NCI-H2196 treated with DMSO at 0.1 percent for 48 hours (cell line): ENCODE data around the gene MAN1A1.

Source experiments
- DNase-seq: peaks from one replicate; lab custom pipeline; 2025; ENCODE audit not compliant: unreplicated experiment; lab: John Stamatoyannopoulos, UW

The MAN1A1 gene

DNA sequence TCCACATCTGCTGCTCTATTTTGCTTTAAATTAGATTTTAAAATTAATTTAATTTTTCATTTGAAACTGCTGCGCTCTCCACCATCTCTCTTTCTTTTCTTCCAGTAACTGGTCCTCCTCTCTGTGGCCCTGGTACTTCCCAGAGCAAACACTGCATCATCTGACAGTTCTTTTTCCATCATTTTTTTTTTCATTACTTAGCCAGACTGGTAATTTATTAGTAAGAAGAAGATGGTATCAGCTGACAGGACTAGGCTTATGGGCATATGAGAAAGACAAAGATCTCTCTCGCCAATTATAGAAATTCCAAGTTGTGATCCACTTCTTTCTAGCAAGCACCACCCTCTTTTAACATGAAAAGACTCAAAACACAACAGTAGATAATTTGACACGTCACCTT lies 197.4 kb downstream of the MAN1A1 start:
- DNase-seq: no peak

DNA sequence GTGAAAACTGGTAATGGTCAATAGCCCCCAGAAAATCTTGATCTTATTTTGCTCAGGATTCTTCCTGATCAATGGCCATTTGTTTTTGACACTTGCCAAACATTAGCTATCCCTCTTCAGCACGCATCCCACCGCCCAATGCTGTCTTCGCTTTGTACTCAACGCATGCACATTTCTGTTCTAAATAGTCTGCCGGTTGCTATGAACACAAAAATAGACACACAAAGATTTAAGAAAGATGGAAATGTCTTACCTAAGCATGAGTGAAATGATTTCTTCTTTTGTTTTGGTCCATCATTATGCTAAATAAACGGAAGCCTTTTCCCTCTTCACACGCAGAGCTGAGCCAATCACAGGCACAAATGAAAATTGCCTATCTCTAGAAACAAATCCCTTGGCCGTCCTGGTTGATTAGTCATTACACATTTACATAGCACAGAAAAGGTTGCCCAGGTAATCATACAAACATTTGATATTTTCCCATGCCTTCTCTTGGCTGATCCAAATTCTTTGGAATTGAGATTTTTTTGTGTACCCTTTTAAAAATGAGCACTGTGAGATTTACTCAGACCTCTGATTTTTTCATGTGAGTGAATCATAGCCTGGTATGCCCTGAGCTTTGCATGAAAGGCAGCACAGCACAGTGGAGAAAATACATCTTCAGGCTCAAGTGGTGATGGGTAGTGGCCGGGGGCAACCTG lies 200.6 kb downstream of the MAN1A1 start:
- no peak for DNase-seq

DNA sequence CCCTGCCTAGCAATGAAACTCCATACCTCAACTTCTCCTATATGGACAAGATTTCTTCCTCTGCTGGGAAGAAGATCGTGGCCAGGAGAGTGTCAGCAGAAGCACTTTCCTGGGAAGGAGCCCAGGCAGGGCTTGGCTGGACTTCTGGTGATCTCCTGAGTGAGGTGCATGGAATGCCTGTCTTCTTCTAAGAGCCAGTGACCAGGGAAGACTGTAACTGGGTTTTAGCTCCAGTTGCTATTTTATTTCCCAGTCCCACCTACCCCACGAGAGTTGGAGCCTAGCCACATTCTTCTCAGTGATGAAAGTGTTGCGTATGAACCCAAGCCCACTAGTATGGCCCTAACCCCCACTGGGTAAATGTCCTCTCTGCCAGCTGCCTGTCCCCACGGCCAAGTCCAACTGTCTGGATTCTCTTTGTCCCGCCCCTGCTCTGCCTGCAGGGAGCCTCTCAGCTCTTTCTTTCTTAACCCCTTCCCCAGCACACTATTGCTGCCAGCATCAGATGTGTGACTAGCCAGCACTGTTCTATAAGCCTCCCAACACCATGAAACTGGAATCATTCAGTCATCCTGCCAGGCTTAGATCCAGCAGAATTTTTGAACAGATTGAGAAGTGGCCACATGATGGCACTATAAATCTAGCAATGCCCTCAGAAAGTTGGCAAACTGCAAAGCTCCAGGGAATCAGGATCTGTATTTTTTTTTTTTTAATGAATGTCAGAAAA lies 201.3 kb downstream of the MAN1A1 start:
- DNase-seq: no peak

DNA sequence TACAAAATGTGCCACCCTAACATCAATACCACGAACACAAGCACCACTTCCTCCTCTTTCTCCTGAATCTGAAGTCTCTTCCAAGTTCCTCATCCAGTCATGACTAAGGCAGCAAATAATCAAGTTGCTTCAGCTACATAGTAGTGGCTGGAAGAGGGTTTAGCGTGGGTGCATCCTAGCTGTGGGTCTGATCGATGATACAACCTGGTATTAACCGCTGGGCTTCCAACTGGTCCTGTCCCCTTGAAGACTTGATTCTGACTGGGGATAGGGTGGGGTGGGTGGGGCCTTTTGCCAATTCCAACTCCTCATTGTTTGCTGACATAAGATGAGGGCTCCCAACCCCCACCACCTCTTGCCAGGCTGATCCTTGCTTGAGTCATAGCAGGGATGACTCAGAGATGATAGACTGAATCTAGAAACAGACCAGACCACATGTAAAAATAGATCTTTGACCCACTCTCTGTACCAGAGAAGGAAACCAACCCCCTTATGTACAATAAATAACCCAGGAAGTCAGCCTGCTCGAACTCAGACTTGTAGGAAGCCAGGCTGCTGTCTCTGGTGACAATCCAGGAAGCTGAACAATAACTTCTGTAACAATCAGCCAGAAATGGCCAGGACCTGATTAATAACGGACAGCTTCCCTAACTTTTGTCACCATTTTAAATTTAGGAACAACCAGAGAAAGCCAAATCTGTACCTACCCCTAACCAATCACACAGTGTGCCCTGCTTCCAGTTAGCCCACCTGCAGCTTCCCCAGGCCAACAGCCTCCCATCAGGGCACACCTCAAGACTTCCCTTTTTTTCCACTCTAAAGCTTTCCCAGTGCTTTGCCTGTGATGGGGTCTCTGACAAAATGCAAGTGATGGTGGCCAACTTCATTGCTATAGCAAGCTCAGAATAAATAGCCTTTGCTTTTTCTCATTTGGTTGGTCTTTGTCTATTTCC lies 202.2 kb downstream of the MAN1A1 start:
- DNase-seq: no peak

DNA sequence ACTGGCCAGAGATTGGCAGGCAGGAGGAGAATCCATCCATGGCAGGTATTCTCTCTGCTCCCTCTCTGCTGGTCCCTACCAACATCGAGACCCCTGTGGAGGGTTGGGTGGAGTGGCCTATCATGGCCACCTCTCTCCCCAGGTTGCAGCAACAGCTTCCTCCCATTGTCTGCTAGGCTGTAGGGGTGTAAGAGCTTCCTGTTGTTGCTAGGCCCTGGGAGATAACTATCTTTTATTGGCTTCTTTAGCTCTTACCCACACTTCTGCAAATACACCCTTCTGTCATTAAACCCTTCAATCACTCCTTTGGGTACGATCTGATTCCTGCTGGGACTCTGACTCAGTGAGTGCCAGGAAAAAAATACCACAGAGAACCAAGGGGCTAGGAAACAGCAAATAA lies 204.4 kb downstream of the MAN1A1 start:
- DNase-seq: no peak

DNA sequence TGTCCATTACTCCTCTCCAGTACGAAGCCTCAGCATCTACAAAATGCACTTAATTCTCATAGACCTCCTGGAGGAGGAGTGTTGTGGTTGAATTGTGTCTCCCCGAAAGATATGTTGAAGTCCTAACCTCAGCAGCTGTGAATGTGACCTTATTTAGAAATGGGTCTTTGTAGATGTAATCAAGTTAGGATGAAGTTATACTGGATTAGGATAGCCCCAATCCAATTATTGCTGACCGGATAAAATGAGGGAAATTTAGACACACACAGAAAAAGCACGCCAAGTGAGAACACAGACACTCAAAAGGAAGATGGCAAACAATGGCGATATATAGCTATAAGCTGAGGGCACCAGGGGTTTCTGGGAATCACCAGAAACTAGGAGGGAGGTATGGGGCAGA lies 206.9 kb downstream of the MAN1A1 start:
- no peak for DNase-seq

DNA sequence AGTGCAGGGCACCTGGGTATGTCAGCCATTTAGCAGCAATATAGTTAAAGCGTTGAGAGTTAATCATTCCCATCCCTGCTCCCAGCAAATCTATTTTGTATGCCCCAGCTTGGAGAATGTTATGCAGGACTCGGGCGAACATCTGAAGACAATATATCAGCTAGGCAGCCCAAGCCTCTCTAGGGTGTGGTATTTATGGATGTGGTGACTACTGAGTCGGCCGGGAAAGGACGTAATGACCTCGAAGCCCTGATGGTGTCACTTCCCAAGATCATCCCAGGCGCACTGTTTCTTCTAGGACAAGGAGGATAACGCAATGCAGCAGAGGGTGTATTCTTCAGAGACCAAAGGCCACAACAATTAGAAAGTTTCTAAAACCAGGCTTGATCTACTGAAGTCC lies 207.5 kb downstream of the MAN1A1 start:
- no peak for DNase-seq

DNA sequence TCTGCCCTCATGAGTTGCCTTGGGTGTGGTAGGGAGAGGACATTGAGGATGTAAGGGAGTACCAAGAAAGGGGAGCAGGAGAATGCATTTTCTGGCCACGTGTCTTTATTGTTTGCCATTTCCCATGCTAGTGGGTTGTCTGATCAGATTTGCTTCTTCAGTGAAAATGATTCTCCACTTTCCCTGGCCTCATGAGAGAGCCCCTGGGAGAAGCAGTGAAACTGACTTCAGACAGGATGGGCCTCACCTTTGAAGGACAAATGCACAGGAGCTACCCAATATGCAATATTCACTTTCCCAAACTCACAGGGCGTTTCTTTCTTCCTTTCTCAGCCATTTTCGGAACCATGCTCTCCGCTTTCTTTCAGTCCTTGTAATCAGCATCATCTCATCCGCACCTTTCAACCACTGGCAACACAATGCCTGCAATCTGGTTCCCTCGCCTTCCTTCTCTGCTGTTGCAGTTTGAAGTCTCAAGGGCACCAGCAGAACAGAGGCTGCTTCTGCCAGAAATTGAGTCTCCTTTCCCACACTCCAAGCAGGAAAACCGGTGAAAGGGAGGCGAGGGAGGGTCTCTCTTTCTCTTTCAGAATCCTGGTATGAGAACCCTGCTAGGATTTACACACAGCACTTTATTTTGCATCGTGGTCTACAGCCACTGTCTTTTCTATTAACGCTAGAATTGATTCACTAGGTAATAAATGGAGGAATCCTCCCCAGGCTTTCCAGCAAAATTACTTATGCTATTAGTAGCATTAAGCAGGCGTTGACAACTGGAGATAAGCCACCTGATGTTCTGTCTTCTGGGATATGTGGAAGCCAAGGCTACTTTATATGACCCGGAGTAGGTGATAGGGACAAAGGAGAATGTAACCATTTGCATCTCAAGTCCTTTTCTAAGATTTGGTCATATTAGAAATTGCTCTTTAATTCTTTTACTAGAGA lies 209.1 kb downstream of the MAN1A1 start:
- DNase-seq: no peak

DNA sequence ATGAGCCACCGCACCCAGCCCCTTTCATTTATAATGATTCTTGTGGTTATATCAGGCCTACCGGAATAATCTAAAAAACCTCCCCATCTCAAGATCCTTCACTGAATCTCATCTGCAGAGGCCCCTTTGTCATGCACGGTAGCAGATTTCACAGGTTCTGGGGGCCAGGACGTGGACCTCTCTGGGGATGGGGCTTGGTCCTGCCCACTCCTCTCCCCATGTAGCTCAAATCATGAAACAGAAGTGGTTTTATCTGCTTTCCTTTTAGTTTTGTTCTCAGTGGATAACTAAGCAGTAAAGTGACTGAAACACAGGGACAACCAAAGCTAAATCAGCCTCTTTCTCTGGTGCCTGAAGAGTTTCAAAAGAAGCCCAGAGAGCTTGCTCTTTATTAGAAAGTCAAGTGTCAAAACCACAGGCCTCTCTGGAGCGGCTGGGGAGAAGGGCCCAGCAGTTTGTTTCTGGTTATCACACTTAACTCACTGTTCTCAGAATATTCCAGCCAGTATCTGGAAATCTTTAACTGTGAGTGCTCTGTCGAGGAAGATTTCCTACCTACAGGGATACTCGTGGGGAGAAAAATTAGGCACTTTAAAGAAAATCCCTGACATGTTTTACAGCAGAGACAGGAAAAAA lies 210.5 kb downstream of the MAN1A1 start:
- DNase-seq: no peak

DNA sequence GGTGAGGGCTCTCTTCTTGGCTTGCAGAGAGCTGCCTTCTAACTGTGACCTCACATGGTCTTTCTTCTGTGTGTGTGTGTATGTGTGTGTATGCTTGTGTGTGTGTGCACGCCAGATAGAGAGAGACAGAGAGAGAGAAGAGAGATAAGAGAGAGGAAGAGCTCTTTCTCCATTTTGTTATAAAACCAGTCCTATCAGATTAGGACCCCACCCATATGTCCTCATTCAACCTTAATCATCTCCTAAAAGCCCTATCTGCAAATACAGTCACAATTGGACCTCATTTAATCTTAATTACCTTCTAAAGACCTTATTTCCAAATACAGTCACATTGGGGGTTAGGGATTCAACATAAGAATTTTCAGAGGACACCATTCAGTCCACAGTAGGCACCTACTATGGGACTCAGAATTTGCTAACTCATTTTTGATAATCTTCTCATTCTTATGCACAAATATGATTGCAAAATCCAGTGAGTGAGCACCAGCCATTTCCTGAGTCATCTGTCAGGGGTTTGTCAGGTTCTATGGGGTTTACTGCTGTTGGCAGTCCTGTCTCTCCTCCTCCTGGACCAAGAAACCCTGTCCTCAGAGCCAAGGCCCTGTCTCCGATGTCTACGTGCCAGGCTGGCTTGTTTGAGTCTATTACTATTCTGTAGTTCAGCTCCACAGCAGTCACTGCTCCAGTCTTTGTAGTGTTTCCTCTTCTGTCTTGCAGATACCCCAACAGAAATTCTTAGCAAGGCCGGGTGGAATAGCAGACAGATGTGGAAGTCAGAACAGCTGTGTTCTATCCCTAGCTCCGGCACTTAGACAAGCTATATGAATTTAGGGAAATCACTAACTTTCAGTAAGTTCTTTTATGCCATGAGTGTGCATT lies 212.1 kb downstream of the MAN1A1 start:
- no peak for DNase-seq

DNA sequence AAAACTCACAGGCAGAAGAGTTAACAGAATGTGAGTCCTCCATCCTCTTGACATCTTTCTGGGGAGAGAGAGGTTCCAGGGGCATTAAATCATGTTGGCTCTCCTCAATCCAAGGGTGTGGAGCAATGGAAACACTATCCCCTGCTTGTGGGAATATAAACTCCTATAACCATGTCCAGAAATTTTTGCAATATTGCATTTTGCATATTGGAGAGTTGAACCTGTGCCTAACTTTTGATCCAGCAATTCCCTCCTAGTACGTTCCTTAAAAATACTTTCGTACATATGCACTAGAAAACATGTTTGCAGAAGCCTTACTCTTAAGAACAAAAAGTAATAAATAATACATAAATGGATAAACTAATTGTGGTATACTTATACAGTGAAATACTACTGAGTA lies 214.8 kb downstream of the MAN1A1 start:
- DNase-seq: no peak

DNA sequence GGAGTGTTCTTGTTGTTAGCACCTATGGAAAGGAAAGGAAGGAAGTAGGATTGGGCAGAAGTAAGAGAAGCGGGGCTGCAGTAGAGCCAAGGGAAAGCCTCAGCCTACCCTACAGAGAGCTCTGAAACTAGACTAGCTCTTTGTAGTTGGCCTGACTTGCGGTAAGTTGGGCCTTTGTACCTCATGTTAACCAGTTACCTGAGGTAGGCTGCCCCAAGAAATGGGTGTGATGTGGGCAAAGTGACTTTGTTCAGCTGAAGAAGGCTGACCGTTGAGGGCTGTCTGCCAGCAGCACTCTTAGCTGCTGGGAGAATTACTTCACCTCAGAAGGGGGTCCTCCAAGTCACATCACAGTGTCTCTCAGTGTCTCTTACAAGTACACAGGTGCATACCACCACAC lies 216.2 kb downstream of the MAN1A1 start:
- no peak for DNase-seq

DNA sequence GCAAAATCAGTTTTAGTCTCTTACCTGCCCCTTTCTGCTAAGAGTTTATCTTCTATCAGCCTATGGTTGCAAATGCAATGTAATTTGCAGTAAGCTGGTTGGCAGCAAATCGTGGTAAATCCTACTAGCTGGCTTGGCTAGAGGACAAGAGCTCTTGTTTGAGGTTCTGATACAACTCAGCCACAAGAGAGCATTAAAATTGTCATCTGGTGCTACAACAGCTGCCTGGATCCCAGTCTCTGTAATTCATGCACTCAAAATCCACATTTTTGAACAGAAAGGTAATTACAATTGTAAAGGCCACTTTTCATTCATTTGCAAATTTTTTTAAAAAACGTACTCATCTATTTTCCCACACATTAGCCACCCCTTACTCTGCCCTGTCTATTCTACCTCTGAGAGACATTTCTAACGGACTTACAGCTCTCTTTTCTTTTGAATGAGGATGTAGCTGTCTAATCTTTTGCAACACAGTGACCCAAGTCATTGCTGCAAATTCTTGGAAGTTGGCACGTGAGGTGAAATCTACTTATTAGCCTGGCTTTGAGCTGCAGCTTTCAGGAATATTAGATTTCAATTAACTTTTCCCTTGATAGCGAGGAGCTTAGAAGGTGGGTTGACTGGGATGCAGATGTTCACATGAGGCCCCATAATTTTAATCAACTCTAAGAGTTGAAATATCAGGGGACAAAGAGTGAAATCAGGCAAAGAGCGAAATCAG lies 217.1 kb downstream of the MAN1A1 start:
- no peak for DNase-seq

DNA sequence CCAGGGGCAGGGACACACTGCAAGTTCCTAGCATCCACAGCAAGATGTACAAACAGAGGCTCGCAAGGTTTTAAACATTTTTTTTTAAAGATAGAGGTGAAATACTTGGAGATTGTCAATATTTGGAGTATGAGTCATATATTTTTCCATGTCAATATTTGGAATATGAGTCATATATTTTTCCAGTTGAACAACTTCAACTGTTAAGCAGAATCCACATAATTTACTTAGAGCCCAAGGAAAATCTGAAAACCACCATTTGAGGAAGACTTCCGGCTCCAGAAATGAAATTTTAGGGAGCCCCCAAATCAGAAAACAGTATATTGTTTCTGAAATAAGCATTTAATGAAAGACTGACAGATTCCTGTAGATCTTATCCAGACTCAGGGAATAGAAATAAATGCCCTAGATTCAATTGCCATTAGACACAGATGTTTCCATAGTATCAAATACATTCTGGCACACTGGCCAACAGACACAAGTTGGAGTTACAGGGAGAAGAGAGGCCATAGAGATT lies 219.5 kb downstream of the MAN1A1 start:
- DNase-seq: no peak

DNA sequence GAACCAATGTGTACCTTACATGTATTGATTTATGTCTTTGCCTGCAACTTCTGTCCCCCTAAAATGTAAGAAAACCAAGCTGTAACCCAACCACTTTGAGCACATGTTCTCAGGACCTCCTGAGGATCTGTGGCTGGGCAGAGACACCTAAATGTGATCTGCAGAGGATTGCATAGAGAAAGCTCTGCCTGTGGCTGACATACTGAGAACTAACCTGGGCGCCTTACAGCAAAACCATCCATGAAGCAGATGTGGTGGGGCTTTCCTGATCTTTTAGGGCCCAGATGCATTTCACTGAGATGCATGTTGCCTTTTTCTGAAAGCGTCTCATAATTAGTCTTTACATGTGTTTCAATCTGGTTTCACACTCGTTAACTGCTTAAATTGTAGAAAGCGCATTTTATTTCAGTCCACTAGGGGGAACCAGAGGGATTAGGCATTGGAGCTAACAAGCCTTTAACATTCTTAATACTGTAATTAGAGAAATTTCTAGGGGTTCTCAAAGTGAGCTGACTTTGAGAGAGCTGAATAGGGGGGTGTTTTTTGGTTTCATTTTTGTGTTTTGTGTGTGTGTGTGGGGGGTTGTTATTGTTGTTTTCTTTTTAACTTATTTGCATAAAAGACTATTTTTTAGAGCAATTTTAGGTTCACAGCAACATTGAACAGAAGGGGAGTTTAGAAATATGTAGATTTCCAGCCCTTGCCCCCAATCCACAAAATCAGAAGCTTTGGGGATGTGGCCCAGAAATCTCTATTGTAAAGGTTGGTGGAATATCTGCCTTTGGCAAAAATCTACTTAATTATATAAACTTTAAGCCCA lies 220.2 kb downstream of the MAN1A1 start:
- DNase-seq: no peak

DNA sequence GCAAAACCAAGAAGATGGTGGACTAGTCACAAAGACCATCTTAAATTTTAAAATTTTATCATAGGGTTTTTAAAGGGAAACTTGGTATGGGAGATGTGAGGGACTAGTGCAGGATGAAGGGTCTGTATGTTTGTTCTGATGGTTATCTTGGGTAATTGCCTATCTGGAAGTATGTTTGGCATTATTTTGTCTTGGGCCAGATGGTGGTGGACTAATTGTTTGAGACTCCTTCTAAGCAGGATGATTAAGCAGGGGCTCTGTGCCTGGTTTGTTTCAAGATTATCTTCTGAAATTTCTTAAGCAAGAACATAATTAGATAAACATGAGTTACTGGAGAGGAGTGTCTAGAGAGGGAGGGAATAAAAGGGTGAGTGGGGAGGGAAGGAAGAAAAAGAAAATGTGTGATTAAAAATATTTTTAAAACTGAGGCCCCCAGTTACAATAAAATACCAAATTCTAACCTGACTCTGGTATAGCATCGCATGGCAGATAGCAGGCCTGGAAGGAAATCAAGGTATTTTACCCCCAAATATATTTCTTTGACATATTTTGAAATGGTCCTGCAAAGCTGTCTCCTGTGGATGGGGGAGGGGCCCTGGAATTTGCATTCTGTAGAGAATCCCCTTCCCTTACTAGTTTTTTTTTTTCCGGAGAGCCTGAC lies 221.2 kb downstream of the MAN1A1 start:
- DNase-seq: no peak

DNA sequence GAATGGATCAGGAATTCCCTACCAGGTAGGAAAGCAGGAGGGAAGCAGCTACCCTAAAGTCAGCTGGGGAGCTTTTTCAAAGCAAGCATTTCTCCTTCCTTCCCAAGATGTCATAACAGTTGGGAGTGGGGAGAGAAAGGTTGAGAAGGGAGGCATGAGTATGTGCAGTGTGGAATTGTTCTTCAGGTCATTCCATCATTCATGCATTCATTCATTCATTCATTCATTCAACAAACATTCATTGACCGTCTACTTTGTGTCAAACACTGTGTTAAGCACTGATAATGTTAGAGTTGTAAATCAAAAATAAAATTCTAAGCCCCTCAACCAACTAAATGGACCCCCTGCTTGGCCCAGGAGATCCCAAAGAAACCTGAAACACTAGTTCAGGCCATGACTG lies 221.9 kb downstream of the MAN1A1 start:
- no peak for DNase-seq
